HG02571 (cell line): Measurements from ENCODE around the gene LGALS12.
"Not testable (repeated sequence)": the region's sequence is repeated elsewhere in the genome, so short reads cannot be mapped to it uniquely, and the experiment has no call there.

Source experiments
- ATAC-seq: cut with Tn5 transposase; IDR thresholded peaks from one replicate; pipeline ENCODE4 v1.9.1; 2021; ENCODE audit warnings: mild to moderate bottlenecking, moderate library complexity; ENCODE audit not compliant: unreplicated experiment

The LGALS12 gene

GRCh38 chr11:63532117-63532516 is 26.2 kb downstream of the LGALS12 start:
- no peak for ATAC-seq

- ATAC-seq, result no peak
Observed at GRCh38 chr11:63532799-63533475, 27.1 kb downstream of the LGALS12 start.

DNA sequence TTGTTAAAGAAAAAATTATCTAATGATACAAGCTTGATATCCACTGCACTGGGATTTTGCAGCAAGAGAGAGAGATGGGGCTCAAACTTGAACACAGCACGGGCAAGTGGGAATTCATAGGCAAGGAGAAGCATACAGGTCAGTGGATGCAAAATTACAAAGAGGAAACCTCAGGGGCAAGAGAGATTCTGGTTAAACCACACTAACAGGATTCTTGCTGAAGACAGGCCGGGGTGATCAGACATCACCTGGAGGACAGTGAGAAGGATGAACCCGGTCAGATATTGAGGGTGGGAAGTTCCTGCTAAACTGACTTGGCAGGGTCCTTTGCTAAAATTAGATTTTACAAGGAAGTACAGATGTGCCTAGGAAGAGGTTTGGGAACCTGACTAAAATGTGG is 28.2 kb downstream of the LGALS12 start:
- no peak for ATAC-seq

GRCh38 chr11:63534895-63535461 is 29.1 kb downstream of the LGALS12 start:
- no peak for ATAC-seq

GRCh38 chr11:63535734-63536133 is 29.9 kb downstream of the LGALS12 start:
- ATAC-seq, result no peak

GRCh38 chr11:63536669-63537292 is 30.9 kb downstream of the LGALS12 start, which contains the start of gene PLAAT4:
TSS of gene PLAAT4 (plus strand) at chr11:63536808. CDS start at chr11:63536869, 61 bp downstream.
- no peak for ATAC-seq

- no peak for ATAC-seq
Observed at GRCh38 chr11:63537293-63538101, 31.6 kb downstream of the LGALS12 start.

DNA sequence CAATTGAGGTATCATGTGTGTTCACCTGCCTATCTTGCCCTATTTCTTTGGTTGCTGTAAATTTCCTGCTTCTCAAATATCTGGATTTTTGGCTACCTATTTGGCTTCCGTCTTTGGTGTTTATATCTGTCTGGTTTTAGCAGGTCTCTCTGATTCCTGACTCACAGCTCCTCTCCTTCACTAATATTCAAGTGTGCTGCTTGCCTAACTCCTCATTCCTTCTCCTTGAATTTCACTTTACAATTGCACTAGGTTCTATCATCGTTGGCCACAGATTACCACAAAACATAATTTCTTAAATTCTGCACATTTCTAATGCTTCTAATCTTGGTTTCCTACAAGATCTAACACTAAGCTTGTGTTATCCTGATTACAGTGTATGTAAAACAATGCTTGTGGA is 36.6 kb downstream of the LGALS12 start:
- ATAC-seq, result not testable (repeated sequence)

- no peak for ATAC-seq
Observed at GRCh38 chr11:63543711-63544110, 37.8 kb downstream of the LGALS12 start.

DNA sequence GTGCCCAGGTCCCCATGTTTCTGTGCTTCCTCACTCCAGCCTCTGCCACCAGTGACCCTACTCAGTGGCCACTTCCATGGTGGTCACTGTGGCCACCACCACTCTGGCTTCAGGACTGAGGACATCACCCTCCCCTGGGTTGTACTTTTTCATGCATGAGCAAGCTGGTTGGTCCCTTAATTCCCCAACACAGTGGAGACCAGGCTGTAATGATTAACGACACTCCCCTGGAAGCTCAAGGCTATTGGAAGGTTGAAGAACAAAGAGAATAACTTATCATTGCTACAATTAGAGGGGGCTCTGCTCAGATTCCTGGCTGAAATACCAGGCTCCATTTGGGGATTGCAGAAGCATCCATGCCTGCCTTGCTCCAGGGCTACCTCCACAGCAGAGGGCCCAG is 41.2 kb downstream of the LGALS12 start:
- no peak for ATAC-seq

GRCh38 chr11:63548178-63548577 is 42.3 kb downstream of the LGALS12 start:
- ATAC-seq, result no peak

DNA sequence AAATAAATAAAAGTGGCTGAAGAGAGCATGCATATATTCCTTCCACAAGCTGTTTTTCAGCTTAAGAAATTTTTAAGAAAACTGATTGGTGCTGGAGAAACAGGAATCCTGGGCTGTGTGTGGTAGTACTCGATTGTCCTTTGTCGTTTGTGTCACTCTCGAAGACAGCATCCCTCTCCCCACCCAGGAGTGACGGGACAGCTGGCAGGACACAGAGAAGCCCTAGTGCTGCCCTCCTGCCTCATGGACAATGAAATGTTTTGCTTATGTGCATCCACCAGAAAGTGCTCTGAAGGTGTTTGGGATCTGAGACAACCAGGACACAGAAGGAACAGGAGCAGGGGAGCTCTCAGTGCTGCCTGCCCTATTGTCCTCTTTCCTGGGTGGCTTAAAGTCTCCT is 43.5 kb downstream of the LGALS12 start:
- no peak for ATAC-seq

GRCh38 chr11:63550156-63550700 is 44.3 kb downstream of the LGALS12 start:
- not testable (repeated sequence) for ATAC-seq

DNA sequence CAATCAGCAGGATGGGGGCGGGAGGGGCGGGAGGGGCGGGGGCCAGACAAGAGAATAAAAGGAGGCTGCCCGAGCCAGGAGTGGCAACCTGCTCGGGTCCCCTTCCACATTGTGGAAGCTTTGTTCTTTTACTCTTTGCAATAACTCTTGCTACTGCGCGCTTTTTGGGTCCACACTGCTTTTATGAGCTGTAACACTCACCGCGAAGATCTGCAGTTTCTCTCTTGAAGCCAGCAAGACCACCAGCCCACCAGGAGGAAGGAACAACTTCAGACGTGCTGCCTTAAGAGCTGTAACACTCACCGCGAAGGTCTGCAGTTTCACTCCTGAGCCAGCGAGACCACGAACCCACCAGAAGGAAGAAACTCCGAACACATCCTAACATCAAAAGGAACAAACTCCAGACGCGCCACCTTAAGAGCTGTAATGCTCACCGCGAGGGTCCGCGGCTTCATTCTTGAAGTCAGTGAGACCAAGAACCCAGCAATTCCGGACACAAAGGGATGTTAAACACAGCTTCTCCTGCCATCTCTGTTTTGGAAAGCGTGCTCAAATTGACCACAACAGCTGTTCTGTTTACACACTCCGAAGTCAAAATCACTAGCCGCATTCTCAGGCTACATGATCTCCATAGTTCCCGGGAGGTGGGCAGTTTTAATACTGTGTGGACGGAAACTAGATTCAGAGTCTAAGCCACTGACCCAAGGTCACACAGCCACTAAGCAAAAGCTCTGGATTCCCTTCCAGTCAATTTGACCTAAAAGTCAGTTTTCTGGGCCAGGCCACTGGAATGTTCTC is 45.4 kb downstream of the LGALS12 start:
- ATAC-seq, result no peak

DNA sequence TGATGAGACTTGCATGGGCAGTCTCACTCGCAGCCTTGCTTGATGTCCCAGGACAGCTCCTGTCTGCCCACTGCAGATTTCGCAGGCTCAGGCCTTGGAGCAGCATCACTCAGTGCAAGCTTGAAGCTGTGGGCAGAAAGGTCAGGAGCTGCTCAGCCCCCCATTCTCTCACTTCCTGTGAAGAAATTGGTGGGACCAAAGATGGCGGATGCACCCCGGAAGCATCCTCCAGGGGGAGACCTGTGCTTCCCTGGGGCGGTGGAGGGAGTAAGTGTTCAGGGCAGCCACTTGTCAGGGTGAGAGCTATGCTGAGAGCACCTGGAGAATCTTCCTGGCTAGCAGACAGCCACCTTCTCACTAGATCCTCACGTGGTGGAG is 46.0 kb downstream of the LGALS12 start:
- ATAC-seq, result no peak

DNA sequence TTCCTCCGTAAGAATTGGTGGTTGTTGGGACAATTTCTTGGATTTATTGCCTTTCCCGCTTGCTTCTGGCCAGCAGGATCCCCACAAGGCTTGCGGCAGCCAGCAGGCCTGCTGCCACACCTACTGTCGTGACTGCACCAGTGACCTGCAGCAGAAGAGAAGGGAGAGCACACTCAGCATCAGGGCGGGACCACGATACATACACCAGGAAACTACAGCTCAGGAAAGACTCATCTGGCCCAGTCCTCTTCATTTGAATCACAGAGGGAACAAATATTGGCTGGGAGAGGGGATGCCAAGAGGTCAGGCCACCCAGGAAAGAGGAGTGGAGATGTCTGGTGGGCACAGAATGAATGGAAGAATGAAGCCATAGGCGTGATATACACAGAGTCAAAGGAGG is 47.0 kb downstream of the LGALS12 start:
- no peak for ATAC-seq

GRCh38 chr11:63553759-63554158 is 47.9 kb downstream of the LGALS12 start:
- ATAC-seq, result no peak

DNA sequence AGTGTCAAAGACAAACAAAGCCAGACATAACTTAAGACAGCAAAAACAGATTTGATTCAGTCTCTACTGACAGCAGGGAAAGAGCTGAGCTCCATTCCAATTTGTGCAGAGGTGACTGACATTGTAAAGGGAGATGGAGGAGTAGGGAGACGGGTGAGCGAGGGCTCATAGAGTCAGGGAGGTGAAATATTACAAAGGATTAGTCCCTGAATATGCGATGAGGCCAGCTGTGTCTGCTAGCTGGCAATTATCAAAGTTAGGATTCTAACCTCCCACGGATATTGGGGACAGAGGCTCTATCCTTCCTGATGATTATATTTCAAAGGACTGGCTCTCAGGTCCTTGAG is 49.0 kb downstream of the LGALS12 start:
- no peak for ATAC-seq

DNA sequence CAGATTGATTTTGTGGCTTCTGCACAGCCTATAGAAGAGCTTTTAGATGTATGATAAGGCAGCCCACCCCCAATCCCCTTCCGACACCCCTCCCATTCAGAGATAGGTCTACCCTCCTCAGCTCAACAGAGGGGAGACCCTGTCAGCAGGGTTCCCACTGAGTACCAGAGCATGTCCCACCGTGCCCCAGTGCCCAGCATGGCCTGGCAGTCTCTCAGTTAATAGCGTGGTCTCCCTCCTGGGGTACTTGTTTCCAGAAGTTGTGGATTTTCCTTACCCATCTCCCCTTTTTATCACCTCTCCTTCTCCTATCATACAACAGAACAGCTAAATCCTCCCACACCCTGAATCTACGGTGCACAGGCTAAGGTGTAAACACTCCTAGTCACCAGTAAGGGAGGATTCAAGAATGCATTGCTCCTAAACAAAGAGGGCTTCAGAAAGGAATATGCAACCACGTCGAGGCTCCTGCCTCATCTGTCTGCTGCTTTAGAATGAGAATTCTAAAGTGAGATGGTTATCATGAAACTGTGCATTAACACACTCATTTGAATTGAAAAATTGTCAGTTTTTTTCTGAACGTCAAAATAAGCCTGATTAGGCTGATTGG is 50.6 kb downstream of the LGALS12 start:
- ATAC-seq, result no peak

- ATAC-seq, result no peak
Observed at GRCh38 chr11:63557570-63557969, 51.7 kb downstream of the LGALS12 start.
